BJ (cell line): Measurements from ENCODE around the gene CEND1. TPM values are rescaled to one million over a fixed set of nuclear protein-coding genes. Genes with fewer than 3 reads are reported as not detected.

ENCODE experiments used
- CTCF ChIA-PET: fragments of 350-600 bp; formaldehyde crosslinking; extraction: SDS; loops from one replicate; lab custom pipeline; 2021; ENCODE audit warnings: antibody characterized with exemption, inconsistent platforms; lab: Yijun Ruan, JAX
- POLR2A ChIA-PET: fragments of 300-600 bp; sonication (Branson Sonifier 250); formaldehyde crosslinking; extraction: SDS; loops from one replicate; lab custom pipeline; 2021; ENCODE audit warnings: antibody characterized with exemption; lab: Charles Lee
- DNase-seq: peaks from one replicate; pipeline ENCODE4 v3.0.0-alpha.2; 2011; ENCODE audit warnings: low read depth
- H3K27me3 ChIP-seq: 2 replicates; pipeline ENCODE4 v1.6.0; 2011; ENCODE audit warnings: low read length; ENCODE audit not compliant: control insufficient read depth, insufficient read depth
- H3K36me3 ChIP-seq: 2 replicates; pipeline ENCODE4 v1.5.1; 2011; ENCODE audit warnings: low read length; ENCODE audit not compliant: control insufficient read depth, insufficient read depth
- H3K4me3 ChIP-seq: 2 replicates; pipeline ENCODE4 v1.5.1; 2011; ENCODE audit warnings: low read depth, mild to moderate bottlenecking, control low read depth, low read length
- CTCF ChIP-seq: IDR thresholded peaks from 2 replicates; pipeline ENCODE4 v1.5.1; 2011; ENCODE audit warnings: low read depth, mild to moderate bottlenecking, control low read depth, inconsistent platforms, low read length, moderate library complexity; ENCODE audit not compliant: insufficient read depth
- polyA plus RNA-seq: library from polyadenylated mRNA; depleted of rRNA; stranded (reverse); fragments of >200 nt; gene quantifications from 2 replicates; pipeline ENCODE4 v1.2.3, GENCODE V29; 2011

CEND1 gene
- polyA plus RNA-seq, 1 experiment = 0.23 TPM

- ChIA-PET CTCF (interaction anchor here (1.6 kb wide), 1 partner anchor 11 kb away, joined by 6 read pairs; no protein-coding TSS in a partner anchor), POLR2A (interaction anchor here (0.6 kb wide), 1 partner anchor 35 kb away, joined by 3 read pairs; no protein-coding TSS in a partner anchor)
- no peak overlapping the region for H3K4me3 ChIP-seq
- no peaks in the 10 kb centered on the region for H3K27me3 ChIP-seq
- peaks cover 4% of the 10 kb centered on the region for H3K36me3 ChIP-seq
- no peak for TF ChIP-seq CTCF
- no peak for DNase-seq
These were observed 4.3 kb upstream of the CEND1 start for GRCh38 chr11:794013-794765.

GRCh38 chr11:793556-793955 lies 3.7 kb upstream of the CEND1 start:
- CTCF ChIA-PET = interaction anchor here (1.6 kb wide), 1 partner anchor 10 kb away, joined by 6 read pairs; no protein-coding TSS in a partner anchor
- Histone ChIP-seq H3K36me3 (peaks cover 2% of the 10 kb centered on the region), H3K4me3 (no peak overlapping the region), H3K27me3 (no peaks in the 10 kb centered on the region)
- POLR2A ChIA-PET = no interaction called here
- no peak for DNase-seq
- no peak for TF ChIP-seq CTCF

GRCh38 chr11:792873-793272 lies 3.0 kb upstream of the CEND1 start:
- H3K36me3 ChIP-seq = peaks cover 2% of the 10 kb centered on the region
- TF ChIP-seq CTCF = no peak
- ChIA-PET CTCF (no interaction called here), POLR2A (no interaction called here)
- no peak for DNase-seq
- H3K27me3 ChIP-seq = no peaks in the 10 kb centered on the region
- no peak overlapping the region for H3K4me3 ChIP-seq

GRCh38 chr11:792535-792821 lies 2.6 kb upstream of the CEND1 start:
- H3K4me3 ChIP-seq = no peak overlapping the region
- TF ChIP-seq CTCF = no peak
- no peak for DNase-seq
- no peaks in the 10 kb centered on the region for H3K27me3 ChIP-seq
- peaks cover 2% of the 10 kb centered on the region for H3K36me3 ChIP-seq
- ChIA-PET CTCF (no interaction called here), POLR2A (no interaction called here)

DNA sequence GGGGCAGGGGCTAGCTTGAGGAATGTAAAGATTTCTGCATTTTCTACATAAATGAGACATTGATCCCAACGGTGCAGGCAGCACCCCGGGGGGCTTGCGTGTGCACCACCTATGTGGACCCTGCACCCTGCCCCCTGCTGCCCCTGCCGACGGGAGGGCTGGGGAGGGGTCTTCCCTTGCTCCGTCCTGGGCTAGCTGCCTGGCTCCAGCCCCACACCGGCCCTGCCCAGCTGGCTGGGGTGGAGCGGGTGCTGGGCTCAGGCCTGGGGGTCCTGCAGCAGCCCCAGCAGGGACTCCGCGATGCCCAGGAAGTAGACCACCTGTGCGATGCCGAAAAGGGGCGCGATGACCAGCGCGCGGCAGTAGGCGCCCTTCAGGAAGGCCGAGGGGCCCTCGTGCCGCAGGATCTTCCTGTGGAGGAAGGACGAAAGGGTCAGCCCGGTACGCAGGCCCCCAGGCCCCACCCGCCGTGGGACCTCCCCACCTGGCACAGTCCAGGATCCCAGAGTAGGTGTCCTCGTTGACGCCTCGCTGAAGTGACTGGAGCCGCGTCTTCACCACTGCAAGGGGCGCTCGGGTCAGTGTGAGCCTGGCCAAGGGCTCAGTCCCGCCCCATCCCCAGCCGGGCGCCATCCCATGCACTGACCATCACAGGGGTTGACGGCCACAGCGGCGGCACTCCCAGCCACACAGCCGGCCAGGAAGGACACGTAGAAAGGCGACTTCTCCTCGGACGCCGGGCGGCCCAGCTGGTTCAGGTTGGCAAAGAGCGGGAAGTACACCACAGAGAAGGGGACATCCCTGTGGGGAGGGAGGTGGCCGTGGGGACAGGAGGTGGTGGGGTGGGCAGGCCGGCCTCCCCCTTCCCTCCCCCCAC lies 2.0 kb upstream of the CEND1 start:
- no peak for DNase-seq
- ChIA-PET CTCF (no interaction called here), POLR2A (no interaction called here)
- H3K27me3 ChIP-seq = no peaks in the 10 kb centered on the region
- H3K4me3 ChIP-seq = no peak overlapping the region
- TF ChIP-seq CTCF = no peak
- H3K36me3 ChIP-seq = peaks cover 2% of the 10 kb centered on the region
